ENCODE results near the gene USP34. TPM values are rescaled to one million over a fixed set of nuclear protein-coding genes. Genes with fewer than 3 reads are reported as not detected.

The USP34 gene
- total and polyA plus RNA-seq, 2 of the 8 experiments (the other 6 are each of a cell fraction or from before 2014, with no cell fraction given), result 56.7 to 91.7 TPM

DNA sequence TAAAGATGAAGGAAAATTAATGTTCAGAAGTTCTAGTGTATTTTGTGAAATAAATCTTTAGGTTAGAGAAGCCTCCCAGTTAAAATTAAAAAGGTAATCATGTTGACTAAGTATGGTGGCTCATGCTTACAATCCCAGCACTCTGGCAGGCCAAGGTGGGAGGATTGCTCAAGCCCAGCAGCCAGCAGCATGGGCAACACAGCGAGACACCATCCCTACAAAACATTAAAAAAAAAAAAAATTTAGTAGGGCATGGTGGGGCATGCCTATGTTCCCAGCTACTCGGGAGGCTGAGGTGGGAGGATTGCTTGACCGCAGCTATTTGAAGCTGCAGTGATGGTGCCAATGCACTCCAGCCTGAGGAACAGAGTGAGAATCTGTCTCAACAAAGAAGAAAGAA is 49.4 kb upstream of the USP34 start (continued):
- TF ChIP-seq, protein P1, sequence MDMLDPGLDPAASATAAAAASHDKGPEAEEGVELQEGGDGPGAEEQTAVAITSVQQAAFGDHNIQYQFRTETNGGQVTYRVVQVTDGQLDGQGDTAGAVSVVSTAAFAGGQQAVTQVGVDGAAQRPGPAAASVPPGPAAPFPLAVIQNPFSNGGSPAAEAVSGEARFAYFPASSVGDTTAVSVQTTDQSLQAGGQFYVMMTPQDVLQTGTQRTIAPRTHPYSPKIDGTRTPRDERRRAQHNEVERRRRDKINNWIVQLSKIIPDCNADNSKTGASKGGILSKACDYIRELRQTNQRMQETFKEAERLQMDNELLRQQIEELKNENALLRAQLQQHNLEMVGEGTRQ (IDR thresholded peaks at IDR 0.05; ENCODE audit: low read length), result no peak
- TF ChIP-seq SIRT6 (IDR thresholded peaks at IDR 0.05; ENCODE audit: low read length) (no peak), ZNF274 (IDR thresholded peaks at IDR 0.05; ENCODE audit: borderline replicate concordance, extremely low read depth, low read length) (no peak), SAP30 (IDR thresholded peaks at IDR 0.05; ENCODE audit: insufficient read depth, insufficient replicate concordance, low read length) (no peak)

Data from H1 (cell line).